GM12874 (cell line): ENCODE data around the gene PRDM5.

Experiments
- TF ChIP-seq, protein P1 (sequence below): IDR thresholded peaks from 2 replicates; pipeline ENCODE4 v1.5.1; 2011; ENCODE audit warnings: low read depth, mild to moderate bottlenecking, control low read depth, low read length, moderate library complexity; ENCODE audit not compliant: insufficient read depth

The PRDM5 gene

DNA sequence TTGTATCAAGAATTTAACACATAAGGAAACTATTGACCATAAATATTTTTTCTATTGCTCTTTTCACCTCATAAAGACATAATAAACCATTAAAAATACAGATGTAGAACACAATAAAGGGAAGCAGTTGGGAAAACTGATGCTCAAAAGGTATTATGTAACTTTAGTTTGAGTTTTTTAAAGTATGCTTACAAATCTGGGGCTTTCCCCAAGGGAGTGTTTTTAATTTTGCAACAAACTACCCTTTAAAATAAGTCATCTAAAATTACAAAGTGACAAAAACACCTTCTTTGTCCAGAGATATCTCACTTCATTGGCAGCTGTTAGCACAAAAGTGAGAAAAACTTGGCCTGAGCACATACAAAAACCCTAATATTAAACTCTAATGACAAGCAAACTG lies 55.0 kb downstream of the PRDM5 start:
- TF ChIP-seq, protein P1, sequence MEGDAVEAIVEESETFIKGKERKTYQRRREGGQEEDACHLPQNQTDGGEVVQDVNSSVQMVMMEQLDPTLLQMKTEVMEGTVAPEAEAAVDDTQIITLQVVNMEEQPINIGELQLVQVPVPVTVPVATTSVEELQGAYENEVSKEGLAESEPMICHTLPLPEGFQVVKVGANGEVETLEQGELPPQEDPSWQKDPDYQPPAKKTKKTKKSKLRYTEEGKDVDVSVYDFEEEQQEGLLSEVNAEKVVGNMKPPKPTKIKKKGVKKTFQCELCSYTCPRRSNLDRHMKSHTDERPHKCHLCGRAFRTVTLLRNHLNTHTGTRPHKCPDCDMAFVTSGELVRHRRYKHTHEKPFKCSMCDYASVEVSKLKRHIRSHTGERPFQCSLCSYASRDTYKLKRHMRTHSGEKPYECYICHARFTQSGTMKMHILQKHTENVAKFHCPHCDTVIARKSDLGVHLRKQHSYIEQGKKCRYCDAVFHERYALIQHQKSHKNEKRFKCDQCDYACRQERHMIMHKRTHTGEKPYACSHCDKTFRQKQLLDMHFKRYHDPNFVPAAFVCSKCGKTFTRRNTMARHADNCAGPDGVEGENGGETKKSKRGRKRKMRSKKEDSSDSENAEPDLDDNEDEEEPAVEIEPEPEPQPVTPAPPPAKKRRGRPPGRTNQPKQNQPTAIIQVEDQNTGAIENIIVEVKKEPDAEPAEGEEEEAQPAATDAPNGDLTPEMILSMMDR = no peak

DNA sequence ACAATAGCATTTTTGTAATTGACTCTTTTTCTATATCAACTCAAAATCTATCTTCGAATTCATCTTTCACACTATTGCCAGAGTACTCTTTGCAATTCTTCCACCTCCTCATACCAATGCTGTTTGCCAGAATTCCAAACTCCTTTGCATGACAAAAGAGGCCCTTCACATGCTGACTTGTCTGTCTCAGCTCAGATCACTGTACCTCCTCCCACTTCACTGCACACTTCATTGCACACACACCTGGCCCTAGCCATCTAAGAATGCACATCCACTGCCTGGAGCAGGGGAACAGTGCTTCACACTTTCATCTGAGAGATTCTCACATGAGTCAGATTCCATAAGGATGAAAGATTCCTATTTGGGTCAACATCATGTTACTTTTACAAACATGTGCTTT lies 56.5 kb downstream of the PRDM5 start:
- TF ChIP-seq, protein P1 = no peak

DNA sequence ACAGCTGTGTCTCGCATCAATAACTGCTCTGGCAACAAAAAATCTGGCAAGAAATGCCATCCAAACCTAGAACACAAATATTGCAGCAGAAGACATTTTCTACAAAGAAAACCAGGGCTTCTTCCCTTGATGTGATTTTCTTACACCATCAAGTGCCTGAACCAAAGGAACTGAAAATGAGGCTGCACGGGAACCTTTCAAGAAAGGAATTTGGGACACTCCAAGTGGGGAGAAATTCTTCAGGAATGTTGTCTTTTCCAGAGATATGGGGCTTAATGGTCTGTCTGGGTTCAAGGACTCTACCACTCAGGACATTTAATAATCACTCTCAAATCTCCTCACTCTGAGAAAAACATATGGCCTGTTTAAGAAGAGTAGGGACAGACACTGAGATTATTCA lies 57.6 kb downstream of the PRDM5 start:
- TF ChIP-seq, protein P1 = no peak

DNA sequence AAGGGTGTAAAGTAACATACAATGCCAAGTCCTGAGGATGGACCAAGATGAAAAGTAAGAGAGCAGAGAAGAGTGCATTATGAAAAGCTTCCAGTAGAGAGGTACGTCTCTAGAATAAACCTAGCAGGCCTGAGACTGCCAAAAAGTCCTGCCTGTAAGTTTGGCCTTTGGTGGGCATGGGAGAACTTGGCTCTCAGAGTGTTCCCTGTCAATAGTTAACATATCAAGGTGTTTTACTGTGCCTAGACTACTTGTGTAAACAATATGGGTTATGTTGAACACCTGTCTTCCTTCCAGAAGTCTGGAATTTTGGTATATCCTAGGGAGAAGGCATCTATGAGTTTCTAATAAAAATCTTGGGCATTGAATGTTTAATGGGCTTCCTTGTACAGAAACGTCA lies 60.1 kb downstream of the PRDM5 start:
- TF ChIP-seq, protein P1 = no peak

DNA sequence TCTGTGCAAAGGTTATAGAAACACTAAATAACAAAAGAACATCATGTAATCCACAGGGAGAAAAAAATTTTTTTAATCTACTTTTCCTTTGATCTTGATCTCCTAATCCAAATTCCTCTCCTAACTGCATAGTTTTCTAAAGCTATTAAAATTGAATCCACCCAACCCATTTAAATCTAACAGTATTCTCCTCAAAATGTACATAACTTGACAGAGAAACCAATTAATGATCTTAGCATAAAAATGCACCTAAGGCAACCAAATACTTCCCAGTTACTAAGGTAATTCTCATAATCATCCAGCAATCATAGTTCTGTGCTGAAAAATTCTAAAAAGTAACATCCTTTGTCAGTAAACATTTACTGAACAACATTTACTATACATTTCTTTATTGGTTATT lies 60.7 kb downstream of the PRDM5 start:
- TF ChIP-seq, protein P1 = no peak

DNA sequence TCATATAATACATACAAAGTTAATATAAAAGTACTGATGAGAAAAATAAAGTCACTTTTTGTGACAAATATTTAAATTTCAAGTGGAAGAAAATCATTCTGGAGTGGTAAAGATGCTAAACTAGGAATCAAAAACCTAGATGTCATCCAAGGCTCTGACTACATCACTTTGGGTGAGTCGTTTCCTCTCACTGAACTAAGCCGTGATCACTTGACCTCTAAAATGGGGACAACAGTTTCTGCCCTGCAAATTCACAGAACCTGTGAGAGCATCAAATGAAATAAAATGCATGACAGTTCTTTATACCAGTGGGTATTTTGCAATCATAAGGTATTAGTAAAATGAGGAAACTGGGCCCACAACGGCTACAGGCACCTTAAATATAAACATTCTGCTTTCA lies 63.8 kb downstream of the PRDM5 start:
- TF ChIP-seq, protein P1 = no peak

DNA sequence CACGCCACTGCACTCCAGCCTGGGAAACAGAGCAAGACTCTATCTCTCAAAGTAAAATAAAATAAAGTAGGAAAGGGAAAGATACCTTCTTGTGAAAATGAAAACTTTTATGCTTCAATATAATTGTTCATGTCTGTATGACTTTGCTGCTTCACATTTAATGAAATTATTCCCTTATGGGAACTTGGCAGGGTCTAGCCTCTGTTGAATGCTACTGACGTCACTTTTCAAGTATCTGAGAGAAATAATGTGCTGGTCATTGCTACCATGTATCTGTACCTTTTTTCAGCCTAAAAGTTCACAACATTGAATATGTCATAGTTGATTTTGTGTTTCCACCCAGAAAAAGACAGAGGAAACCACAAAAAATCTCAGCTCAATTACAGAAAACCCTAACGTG lies 65.2 kb downstream of the PRDM5 start:
- TF ChIP-seq, protein P1 = no peak

DNA sequence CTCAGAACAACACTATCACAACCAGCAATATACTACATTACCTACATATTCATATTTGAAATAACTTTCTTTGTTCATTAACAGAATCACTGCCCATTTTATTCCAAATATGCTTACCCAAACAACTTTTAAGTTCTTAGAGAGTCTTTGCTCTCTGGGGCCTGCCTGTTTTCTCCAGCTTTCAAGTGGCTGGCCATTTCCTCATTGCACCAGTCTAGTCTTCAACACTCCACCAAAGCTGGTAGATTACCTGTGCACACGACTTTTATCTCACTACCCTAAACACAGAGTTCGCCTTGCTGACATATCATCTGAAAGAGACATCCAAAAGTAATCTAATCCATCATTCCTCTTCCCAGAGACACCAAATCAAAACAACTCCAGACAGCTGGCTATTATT lies 66.2 kb downstream of the PRDM5 start:
- TF ChIP-seq, protein P1 = no peak
